H54 (cell line): ENCODE data around the gene METRN.
"Not testable (repeated sequence)": the region's sequence is repeated elsewhere in the genome, so short reads cannot be mapped to it uniquely, and the experiment has no call there.

Experiments used
- DNase-seq: peaks from one replicate; pipeline ENCODE4 v3.0.0; 2011; ENCODE audit warnings: low spot score, mixed read lengths; ENCODE audit not compliant: insufficient read length
- FAIRE-seq: peaks from 3 replicates; lab custom pipeline; 2011; peaks lifted over from hg19 to GRCh38; lab: Jason Lieb, UNC
- POLR2A ChIP-seq: IDR thresholded peaks from 2 replicates; pipeline ENCODE4 v1.6.1; 2011; ENCODE audit warnings: low read depth, mild to moderate bottlenecking, low read length

Gene METRN

GRCh38 chr16:741986-742629 is 27.2 kb downstream of the METRN start:
- no peak for TF ChIP-seq POLR2A
- no peak for DNase-seq
- no peak for FAIRE-seq

- DNase-seq, FAIRE-seq: not testable (repeated sequence)
These were observed 28.0 kb downstream of the METRN start for GRCh38 chr16:742894-743293.

GRCh38 chr16:743794-744500 is 29.0 kb downstream of the METRN start:
- FAIRE-seq (no peak), DNase-seq (no peak)
- no peak for TF ChIP-seq POLR2A

DNA sequence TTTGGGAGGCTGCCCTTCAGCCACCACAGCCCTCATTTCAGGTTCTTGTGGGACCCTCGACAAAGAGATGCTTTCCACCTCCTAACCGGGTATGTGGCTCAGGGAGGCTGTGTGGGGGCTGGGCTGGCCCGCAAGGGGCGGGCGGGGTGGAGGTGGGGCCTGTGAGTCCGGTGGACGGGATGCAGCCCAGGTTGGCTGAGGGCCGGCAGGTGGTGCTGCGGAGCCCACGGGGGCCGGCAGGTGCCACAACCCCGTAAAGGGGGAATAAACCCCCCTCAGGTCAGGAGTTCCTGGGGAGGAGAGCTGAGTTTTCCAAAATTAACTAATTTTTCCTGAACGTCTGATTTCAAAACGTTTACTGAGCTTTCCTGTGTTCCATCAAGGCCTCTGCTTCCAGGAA is 30.8 kb downstream of the METRN start:
- DNase-seq (no peak), FAIRE-seq (no peak)
- TF ChIP-seq POLR2A, result no peak

GRCh38 chr16:746637-747036 is 31.7 kb downstream of the METRN start:
- no peak for DNase-seq
- no peak for TF ChIP-seq POLR2A
- no peak for FAIRE-seq

DNA sequence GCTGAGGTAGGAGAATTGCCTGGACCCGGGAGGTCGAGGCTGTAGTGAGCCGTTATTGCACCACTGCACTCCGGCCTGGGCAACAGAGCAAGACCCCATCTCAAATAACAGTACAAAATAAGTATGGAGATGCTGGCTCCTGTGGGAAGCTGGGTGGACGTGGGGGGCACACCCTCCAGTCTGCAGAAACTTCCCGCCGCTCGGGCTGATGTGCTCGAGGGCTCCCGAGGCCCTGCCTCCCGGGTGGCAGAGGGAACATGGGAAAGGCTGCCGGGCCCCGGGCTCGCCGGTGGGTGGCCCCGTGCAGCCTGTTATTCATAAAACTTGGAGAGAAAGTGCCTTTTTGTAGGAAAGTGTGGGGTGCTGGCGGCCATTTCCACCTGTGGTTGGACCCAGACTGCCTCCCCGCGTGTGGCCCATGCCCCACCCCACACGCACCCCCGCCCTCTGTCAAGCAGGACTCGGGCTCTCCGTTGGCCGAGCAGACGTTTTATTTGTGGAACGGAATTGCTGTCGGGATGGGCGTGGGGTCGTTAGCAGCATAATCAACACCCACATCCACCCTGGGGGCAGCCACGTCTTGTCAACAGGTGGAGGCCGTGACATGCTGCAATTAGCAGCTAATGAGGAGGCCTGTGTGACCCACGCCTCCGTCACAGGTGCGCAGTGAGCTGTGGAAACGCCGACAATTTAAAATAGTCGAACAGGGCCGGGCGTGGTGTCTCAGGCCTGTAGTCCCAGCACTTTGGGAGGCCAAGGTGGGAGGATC is 33.2 kb downstream of the METRN start:
- no peak for TF ChIP-seq POLR2A
- FAIRE-seq, result no peak
- DNase-seq, result no peak

GRCh38 chr16:749010-749409 is 34.1 kb downstream of the METRN start:
- DNase-seq (no peak), FAIRE-seq (no peak)
- TF ChIP-seq POLR2A, result no peak

DNA sequence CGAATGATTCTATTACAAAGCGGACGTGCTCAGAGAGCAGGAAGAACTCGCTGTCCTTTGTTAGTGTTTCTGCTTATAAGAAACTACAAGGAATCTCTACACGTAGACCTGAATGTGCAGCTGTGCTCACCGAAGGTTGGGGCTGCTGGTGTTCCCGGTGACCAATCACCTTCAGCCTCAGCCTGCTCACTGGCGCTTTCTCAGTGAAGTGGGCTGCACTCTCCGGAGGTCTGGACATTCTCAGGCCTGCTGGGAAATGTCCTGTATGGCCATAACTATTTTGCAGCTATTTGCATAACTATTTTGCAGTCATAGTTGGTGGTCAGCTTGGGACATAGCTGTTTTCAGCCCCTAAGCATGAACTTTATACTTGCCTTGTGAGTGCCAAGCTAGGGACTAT is 35.6 kb downstream of the METRN start:
- TF ChIP-seq POLR2A, result no peak
- FAIRE-seq, result no peak
- no peak for DNase-seq

DNA sequence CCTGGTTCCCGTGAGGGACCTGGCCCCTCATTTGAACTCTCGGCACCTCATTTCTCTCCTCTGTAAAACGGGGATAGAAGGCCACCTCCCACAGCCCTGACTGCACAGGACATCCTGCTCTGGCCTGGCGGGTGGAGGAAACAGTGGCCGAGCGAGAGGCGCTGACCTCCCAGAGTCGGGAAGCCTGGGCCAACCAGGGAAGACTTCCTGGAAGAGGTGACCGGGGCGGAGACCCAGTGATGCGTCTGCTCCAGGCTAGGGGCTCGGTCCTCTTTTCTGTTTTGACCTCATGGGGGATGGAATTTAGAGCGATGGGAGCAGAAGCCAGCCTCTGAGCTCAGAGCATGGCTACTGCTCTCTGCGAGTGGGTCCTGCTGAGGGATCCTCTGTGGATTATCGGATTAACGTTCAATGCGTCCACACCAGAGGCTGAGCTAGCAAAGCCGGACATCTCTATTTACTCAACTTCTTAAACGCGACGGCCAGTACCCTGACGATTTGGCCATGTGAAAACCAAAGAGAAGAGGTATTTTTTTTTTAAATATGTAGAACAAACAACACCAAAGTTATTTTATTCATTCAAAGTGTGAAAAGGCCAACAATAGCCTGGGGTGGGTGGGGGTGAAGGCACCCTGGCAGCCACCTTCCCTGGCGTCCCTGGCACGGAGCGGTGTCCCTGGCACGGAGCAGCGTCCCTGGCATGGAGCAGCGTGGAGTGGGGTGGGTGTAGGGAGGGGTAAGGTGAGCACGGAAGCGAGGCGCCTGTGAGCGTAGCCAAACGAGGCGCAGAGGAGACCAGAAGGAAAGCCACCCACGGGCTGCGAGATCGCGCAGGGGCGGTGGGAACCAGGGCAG is 36.5 kb downstream of the METRN start:
- FAIRE-seq, result no peak
- no peak for DNase-seq
- TF ChIP-seq POLR2A, result no peak

GRCh38 chr16:752007-752312 is 37.0 kb downstream of the METRN start:
- TF ChIP-seq POLR2A, result no peak
- DNase-seq (no peak), FAIRE-seq (no peak)

DNA sequence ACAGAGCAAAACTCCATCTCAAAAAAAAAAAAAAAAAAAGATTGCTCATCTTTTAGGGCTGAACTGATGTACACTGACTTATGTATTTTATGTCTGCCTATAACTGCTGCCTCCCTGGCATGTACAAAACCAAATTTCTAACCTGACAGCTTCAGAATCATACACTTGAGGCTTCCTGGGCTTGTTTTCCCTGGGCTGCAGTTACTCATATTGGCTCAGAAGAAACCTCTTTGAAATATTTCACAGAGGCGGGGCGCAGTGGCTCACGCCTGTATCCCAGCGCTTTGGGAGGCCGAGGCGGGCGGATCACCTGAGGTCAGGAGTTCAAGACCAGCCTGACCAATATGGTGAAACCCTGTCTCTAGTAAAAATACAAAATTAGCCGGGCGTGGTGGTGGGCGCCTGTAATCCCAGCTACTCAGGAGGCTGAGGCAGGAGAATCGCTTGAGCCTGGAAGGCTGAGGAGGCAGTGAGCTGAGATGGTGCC is 39.2 kb downstream of the METRN start:
- not testable (repeated sequence) for DNase-seq, FAIRE-seq

DNA sequence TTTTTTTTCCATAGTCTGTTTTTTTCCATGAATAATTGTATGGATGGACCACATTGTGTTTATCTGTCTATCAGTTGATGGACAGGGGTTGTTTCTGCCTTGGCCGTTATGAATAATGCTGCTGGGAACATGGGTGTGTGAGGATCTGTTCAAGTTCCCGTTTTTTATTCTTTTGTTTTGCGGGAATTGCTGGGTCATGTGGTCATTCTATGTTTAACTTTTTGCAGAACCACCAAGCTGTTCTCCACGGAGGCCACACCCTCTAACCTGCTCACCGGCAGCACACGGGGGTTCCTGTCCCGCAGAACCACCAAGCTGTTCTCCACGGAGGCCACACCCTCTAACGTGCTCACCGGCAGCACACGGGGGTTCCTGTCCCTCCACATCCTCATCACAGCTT is 39.7 kb downstream of the METRN start:
- TF ChIP-seq POLR2A, result no peak
- DNase-seq, result no peak
- no peak for FAIRE-seq

DNA sequence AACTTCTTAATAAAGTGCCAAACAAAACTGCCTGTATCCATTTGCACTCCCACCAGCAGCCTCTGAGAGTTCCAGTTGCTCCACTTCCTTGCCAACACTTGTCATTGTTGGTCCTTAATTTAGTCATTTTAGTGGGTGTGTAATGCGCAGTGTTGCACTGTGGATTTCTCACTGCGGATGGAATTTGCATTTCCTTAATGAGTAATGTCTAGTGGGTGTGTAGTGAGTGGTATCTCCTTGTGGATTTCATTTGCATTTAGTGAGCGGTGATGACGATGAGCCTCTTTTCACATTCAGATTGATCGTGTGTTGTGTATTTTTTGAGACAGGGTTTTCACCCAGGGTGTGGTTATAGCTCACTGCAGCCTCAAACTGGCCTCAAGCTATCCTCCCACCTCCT is 41.5 kb downstream of the METRN start:
- no peak for TF ChIP-seq POLR2A
- DNase-seq, result no peak
- FAIRE-seq, result no peak
